Kidney glomerular epithelial cell (primary cell): ENCODE results near the gene KDM8.
"Not testable (repeated sequence)": the region's sequence is repeated elsewhere in the genome, so short reads cannot be mapped to it uniquely, and the experiment has no call there.

ENCODE experiments used
- DNase-seq: peaks from one replicate; lab custom pipeline; 2025; lab: John Stamatoyannopoulos, UW

The KDM8 gene

GRCh38 chr16:27191352-27191924 lies 11.9 kb upstream of the KDM8 start:
- no peak for DNase-seq

DNA sequence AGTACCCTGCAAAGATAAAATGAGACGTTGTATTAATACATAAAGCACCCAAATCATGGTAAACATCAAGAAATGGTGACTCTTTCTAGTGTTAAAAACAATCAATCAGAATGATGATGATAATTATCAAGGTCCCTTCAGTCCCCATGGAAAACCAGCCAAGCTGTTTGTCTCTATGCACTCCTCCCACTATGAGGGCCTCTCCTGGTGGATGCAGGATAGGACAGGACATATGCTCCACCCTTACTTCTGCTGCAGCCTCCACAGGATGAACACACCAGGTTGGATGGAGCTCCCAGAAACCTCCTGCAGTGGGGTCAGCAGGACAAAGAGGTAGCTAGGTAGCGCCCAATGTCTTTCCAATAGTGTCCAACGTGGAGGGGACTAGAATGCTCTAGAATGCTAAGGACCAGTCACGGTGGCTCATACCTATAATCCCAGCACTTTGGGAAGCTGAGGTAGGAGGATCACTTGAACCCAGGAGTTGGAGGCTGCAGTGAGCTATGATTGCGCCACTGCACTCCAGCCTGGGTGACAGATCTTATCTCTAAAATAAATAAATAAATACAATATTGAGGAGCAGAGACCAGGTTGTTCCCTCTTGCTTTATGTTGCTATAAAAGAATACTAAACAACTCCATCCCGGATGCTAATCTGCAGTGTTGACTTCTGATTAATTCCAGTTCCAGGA lies 9.9 kb upstream of the KDM8 start:
- no peak for DNase-seq

GRCh38 chr16:27195076-27195741 lies 8.1 kb upstream of the KDM8 start:
- no peak for DNase-seq

DNA sequence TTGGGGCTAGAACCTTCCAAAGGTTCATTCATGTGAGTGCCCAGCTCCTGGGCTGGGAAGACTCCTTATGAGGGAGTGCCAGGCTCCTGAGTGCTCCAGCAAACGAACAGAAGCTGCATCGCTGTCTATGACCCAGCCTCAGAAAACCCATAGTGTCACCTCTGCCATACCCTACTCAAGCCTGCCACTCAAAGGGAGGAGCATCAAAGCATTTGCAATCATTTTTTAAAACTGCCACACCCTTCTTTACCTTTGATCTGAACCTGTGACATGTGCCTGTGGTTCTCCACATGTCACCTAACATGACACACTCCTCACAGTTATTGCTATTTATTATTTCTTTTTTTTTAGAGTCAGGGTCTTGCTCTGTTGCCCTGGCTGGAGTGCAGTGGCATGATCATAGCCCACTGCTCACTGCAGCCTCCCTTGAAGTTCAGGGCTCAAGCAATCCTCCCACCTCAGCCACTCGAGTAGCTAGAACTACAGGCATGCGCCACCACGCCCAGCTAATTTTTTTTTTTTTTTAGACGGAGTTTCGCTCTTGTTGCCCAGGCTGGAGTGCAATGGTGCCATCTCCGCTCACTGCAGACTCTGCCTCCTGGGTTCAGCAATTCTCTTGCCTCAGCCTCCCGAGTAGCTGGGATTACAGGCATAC lies 7.3 kb upstream of the KDM8 start:
- no peak for DNase-seq

DNA sequence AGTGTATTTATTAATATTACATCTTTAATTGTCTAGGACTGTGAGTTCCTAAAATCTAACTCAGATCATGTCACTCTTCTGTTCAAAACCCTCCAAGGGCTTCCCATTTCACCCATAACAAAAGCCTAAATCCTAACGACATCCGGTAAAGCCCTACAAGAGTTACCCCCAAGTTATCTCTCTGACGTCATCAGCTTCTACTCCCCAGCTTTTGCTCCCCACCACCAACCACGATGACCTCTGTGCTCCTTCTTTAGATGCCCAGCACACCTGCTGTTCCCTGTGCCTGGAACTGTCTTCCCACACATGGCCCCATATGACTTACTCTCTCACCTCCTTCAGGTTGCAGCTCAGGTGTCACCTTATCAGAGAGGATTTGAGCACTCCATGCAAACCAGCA lies 6.3 kb upstream of the KDM8 start:
- DNase-seq = no peak

GRCh38 chr16:27198451-27199234 lies 4.7 kb upstream of the KDM8 start:
- no peak for DNase-seq

DNA sequence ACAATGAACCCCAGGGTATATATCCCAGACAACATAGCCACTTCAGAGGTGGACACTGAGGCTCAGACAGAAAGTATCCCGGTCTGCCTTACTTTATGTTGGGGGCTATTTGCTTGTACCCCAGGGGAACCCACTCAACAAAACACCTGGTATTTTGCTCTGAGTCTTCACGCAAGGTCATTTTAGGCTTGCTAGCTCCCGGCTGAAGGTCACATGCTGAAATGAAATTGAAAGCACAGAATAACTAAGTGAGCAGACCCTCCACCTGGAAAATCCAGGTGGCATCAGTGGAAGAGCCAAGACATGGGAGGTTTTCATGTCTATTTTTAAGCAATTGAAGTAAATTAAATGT lies 4.1 kb upstream of the KDM8 start:
- no peak for DNase-seq

- DNase-seq = no peak
These were observed 3.6 kb upstream of the KDM8 start for GRCh38 chr16:27199736-27200135.

- DNase-seq = not testable (repeated sequence)
These were observed 2.4 kb upstream of the KDM8 start for GRCh38 chr16:27200914-27201313.

DNA sequence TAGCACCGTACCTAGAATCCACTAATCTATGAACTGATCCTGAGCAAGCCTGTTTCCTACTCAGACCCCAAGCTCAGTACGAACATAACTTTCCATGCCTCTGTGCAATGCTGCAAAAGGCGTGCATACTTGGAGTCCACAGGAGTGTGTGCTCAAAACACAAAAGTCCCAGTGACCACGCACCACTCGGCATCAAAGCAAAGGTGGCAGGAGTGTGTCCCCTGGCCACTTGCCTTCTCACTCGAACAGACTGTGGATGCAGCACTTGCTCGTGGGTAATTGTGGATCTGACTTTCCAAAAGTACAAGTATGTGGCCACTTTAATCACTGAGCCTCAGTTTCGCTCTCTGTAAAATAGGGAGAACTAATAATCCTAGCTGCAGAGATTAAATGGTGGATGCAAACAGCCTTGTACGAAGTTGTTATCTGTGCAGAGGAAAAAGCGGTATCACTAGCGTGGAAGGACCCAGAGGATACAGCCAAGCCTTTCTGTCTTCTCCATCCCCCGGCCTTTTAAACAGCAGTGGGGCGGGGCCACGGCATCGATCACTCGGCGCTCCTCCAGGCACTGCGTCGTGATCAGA lies 311 bp upstream of the KDM8 start:
- DNase-seq = no peak

DNA sequence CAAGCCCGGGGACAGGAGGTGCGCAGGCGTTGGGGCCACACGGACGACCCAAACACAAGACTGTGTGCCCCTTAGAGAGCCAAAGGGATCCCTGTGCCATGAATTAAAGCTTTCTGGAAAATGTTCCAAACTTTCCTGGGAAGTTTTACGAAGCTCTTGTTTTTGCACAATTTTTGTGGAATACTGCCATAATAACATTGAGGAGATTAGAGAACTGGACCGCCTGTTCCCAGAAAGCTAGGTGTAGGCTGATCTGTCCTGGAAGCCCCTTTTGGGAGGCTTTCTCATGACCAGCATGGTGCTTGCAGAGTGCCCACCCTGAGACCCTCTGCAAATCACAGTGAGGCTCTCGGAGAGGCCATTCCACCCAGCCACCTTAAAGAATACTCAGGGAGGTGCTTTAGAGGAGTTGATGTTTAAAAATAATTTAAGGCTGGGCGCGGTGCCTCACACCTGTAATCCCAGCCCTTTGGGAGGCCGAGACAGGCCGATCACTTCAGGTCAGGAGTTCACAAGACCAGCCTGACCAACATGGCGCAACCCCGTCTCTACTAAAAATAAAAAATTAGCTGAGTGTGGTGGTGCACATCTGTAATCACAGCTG lies 1.1 kb downstream of the KDM8 start:
- no peak for DNase-seq

- DNase-seq = no peak
These were observed 2.2 kb downstream of the KDM8 start for GRCh38 chr16:27205423-27206065.

GRCh38 chr16:27207121-27207520 lies 3.8 kb downstream of the KDM8 start:
- DNase-seq = not testable (repeated sequence)

DNA sequence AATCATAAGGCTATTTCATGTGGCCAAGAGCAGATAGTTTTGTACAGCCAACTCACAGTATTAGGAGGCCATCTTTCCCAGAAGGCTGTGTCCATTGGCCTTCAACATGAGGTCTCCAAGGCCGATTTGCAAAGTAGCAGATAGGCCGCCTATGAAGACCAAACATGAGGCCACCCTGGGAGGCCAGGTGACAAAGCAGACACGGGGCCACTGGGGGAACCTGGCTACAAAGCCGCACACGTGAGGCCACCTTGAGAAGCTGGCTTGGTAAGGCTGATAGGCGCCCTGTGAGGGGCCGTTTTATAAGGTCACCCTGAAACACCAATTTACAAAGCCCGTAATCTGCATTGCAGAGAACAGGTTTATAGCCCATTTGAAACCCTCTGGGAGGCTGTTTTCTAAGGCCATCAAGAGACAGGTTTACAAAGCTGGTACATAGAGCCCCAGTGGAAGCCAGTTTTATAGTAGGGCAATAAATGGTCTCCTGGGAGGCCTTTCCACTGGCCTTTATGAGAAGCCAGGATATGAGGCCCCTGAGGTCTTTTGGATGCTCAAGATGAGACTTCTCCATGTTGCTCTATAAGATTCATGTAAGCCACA lies 4.9 kb downstream of the KDM8 start:
- no peak for DNase-seq

DNA sequence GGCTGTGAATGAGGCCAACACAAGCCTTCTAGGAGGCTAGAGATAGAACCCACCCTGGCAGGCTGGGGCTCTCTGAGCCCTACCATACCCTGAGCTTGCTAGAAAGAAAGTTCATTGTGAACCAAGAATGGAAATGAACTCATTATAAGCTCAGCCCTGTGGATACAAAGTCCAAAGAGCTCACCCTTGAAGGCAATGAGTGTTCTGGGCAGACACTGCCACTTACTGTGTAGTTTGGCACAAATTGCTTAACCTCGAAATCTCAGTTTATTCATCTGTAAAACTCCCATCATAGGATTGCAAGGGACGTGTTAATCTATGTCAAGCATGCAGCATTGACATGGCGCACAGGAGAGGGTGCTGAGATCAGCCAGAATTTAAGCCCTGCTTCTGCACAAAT lies 5.5 kb downstream of the KDM8 start:
- no peak for DNase-seq

GRCh38 chr16:27209591-27209990 lies 6.3 kb downstream of the KDM8 start:
- no peak for DNase-seq

DNA sequence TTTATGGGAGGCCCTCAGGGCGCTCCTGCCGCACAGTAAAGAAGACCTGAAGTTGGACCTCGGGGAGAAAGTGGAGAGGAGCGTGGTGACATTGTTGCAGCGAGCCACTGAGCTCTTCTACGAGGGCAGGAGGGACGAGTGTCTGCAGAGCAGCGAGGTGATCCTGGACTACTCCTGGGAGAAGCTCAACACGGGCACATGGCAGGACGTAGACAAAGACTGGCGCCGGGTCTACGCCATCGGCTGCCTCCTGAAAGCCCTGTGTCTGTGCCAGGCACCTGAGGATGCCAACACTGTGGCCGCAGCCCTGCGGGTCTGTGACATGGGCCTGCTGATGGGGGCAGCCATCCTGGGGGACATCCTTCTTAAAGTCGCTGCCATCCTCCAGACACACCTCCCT lies 6.8 kb downstream of the KDM8 start:
- DNase-seq = no peak

GRCh38 chr16:27211026-27211425 lies 7.7 kb downstream of the KDM8 start:
- DNase-seq = no peak

DNA sequence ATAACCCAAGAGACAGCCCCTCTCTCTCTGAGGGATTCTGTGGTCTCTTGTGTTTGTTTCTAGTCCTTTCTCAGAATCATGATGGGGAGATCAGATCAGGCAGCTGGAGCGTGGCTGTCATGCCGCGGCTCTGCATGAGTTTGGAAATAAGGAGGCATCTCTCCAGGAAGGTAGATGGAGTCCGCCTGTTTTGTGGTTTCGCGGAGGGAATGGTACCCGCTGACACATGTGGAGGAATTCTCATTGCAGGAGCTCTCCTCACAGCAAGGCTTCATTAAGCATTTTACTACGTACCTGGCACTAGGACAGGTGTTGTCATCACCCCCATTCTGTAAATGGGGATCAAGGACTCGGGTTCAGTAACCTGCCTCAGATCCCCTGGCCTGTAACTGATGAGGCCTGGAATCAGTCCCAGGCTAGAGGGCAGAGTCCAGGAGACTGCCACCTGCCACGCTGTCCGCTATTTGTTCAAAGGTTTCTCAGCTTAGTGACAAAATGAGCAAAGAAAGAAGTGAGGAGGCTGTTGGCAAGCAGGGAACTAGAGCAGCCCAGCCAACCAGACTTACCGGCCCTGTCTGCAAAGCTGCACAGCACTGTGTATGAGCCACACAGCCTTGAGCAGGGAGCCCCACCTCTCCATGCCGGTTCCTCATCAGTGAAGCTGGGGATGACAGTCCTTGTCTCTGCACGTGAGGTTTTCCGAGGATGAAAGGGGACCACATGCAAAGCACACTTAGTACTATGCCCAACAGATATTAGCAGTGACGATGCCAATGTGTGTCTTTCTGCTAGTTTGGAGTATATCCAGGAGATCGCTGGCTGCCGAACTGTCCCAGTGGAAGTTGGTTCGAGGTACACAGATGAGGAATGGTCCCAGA lies 11.0 kb downstream of the KDM8 start:
- DNase-seq = no peak

DNA sequence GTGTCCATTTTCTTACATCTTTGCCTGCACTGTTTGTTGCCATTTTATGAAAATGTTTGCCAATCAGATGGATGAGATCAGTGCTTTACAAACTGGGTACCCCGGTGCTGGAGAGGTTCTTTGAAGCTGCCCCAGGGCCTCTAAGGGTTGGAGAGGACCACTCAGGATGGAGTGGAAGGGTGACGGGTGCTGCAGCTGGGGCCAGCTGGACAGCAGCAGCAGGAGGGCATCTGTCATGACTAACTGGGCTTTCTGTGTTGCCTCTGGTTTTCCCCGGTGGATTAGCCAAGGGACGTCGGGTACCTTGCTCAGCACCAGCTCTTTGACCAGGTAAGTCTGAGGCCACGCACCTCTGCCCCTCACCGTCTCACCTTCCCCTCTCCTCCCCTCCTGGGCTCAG lies 12.3 kb downstream of the KDM8 start:
- DNase-seq = no peak
